ENCODE data around the gene SHANK3. TPM values are rescaled to one million over a fixed set of nuclear protein-coding genes. Genes with fewer than 3 reads are reported as not detected.
A peak's percentile ranks its signal among the peaks of the same experiment; 100 is the strongest.

The SHANK3 gene
- total and polyA plus RNA-seq, 2 of the 8 experiments (the other 6 are each of a cell fraction or from before 2014, with no cell fraction given): 1.5 to 6.0 TPM

DNA sequence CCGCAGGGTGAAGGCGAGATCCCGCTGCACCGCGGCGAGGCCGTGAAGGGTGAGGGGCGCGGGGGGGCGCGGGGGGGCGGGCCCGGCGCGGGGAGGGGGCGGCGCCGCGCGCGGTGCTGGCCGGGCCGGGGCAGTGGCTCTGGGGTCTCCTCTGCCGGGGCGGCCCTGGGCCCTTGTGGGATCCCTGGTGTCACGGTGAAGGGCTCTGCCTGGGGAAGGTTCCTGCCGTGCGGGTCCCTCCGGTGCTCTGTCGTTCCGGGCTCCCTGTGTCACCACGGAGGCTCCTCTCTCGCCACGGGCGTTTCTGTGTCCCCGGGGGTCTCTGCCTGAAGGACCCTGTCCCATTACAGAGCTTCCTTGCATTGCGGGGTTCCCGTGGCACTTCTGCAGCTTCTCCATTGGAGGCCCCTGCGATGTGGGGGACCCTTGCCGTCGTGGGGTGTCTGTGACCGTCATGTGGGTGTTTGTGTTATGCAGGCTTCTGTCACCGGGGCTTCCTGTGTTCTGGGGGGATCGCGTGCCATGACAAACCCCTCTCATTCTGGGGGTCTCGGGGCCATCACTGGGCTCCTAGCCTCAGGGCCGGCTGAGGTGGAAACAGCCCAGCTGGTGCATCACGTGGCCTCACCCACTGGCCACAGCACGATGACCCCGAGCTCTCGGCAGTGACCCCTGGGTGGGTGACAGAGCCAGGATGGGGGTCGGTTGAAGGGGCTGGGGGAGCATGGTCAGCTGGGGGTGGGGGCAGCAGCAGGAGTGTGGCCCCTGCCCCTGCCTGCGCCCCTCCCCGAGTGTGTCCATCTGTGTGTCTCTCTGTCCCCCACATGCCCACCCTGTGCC lies 25.3 kb downstream of the SHANK3 start:
- DNase-seq (ENCODE audit: low read depth in 1 of 2, low spot score in 2 of 2) (no peak), FAIRE-seq (no peak)
- H2AK5ac ChIP-seq (ENCODE audit: low read depth, low read length): no peak overlapping the region
- peak overlapping the region in 3 of 4 experiments; percentile 11 to 54 (median 29); a peak in 5 of 8 replicates for H3K4me3 ChIP-seq (ENCODE audit: extremely low read depth in 1 of 4, insufficient read depth in 2 of 4, low read depth in 3 of 4, low read length in 4 of 4)
- H3K36me3 ChIP-seq (ENCODE audit: control insufficient read depth in 2 of 4, insufficient read depth in 4 of 4, low read length in 3 of 4): peaks cover 0 to 2% (median 0%) of the 10 kb centered on the region in 4 experiments; a peak in 1 of 8 replicates
- no peaks in the 10 kb centered on the region for H3K9me3 ChIP-seq (ENCODE audit: insufficient read depth in 2 of 2, low read depth in 1 of 2, low read length in 1 of 2)
- H3K4me1 ChIP-seq (replicated peaks in 1 of 4; ENCODE audit: control insufficient read depth in 3 of 4, insufficient read depth in 4 of 4, low read length in 3 of 4): peaks cover 0 to 10% (median 0%) of the 10 kb centered on the region in 4 experiments; a peak in 4 of 7 replicates
- no peaks in the 10 kb centered on the region for H3K79me1 ChIP-seq (ENCODE audit: low read depth, low read length)
- H2AFZ ChIP-seq (ENCODE audit: low read length): no peak overlapping the region
- no peak overlapping the region for H4K5ac ChIP-seq (ENCODE audit: insufficient read length, low read depth, low read length)
- peaks cover 5 to 19% of the 10 kb centered on the region in 2 experiments for H4K20me1 ChIP-seq (replicated peaks in 1 of 2; ENCODE audit: control insufficient read depth in 1 of 2, insufficient read depth in 2 of 2, low read length in 2 of 2)
- no peak overlapping the region for H4K8ac ChIP-seq (ENCODE audit: extremely low read depth, insufficient read depth, low read length)
- no peaks in the 10 kb centered on the region for H3K79me2 ChIP-seq (ENCODE audit: control insufficient read depth in 1 of 2, insufficient read depth in 2 of 2, low read length in 2 of 2)
- H3K23ac ChIP-seq (ENCODE audit: insufficient read length): no peak overlapping the region
- TF ChIP-seq RNF2 (IDR thresholded peaks at IDR 0.05; ENCODE audit: borderline replicate concordance, low read depth, low read length, missing control alignments, poor library complexity, severe bottlenecking) (no peak), SUZ12 (IDR thresholded peaks at IDR 0.05; ENCODE audit: low read length) (peak; percentile 44; the same call in 1 of the 2 replicates), PHF8 (conservative IDR thresholded peaks at IDR 0.05; ENCODE audit: low read depth, low read length) (no peak), RAD21 (IDR thresholded peaks at IDR 0.05 in 1 of 2, conservative IDR thresholded peaks at IDR 0.05 in 1 of 2; ENCODE audit: low read depth in 2 of 2, low read length in 2 of 2) (no peak), POLR2AphosphoS5 (IDR thresholded peaks at IDR 0.05; ENCODE audit: low read depth, low read length) (no peak), POLR2A (IDR thresholded peaks at IDR 0.05; ENCODE audit: control extremely low read depth in 1 of 2, low read depth in 2 of 2, low read length in 2 of 2) (no peak), EZH2 (IDR thresholded peaks at IDR 0.05; ENCODE audit: low read depth, low read length, severe bottlenecking) (peak; percentile 44), EGR1 (IDR thresholded peaks at IDR 0.05; ENCODE audit: borderline replicate concordance, low read depth, low read length) (no peak), CBX5 (IDR thresholded peaks at IDR 0.05; ENCODE audit: low read depth, low read length) (no peak), TAF1 (IDR thresholded peaks at IDR 0.05; ENCODE audit: low read depth, low read length) (no peak)
- POLR2A ChIA-PET (ENCODE audit: partially characterized antibody): interaction anchor here (1.6 kb wide), 1 partner anchor 70 kb away, joined by 4 read pairs; no protein-coding TSS in a partner anchor
- H3K27me3 ChIP-seq (replicated peaks in 1 of 4; ENCODE audit: control insufficient read depth in 3 of 4, extremely low read depth in 1 of 4, insufficient read depth in 3 of 4, low read length in 3 of 4): peaks cover 6 to 24% (median 14%) of the 10 kb centered on the region in 4 experiments; a peak in 6 of 7 replicates
- no peak overlapping the region for H3K18ac ChIP-seq (ENCODE audit: extremely low read depth, low read length)
- WGBS, 2 experiments (ENCODE audit: extremely low coverage in 1 of 2, insufficient coverage in 1 of 2, insufficient read length in 1 of 2, insufficient replicate concordance in 2 of 2, low coverage in 1 of 2, low lambda C conversion rate in 2 of 2, missing lambda C conversion rate in 1 of 2): 39% methylated on average over 24 of the region's 54 CpGs; no CpG with 5 or more reads in 1 of the 2 experiments
- H3K9ac ChIP-seq (replicated peaks in 1 of 4; ENCODE audit: extremely low read depth in 1 of 4, low read depth in 3 of 4, low read length in 3 of 4): no peak overlapping the region
- no peak overlapping the region for H3K56ac ChIP-seq (replicated peaks; ENCODE audit: insufficient read length, low read depth, low read length)
- H2BK15ac ChIP-seq (ENCODE audit: low read length): no peak overlapping the region
- H2BK12ac ChIP-seq (ENCODE audit: low read depth, low read length): no peak overlapping the region
- H3K27ac ChIP-seq (ENCODE audit: low read depth, low read length): no peak overlapping the region
- no peak overlapping the region for H3K4ac ChIP-seq (replicated peaks; ENCODE audit: insufficient read length, low read depth, low read length)
- peak overlapping the region; percentile 34 to 60; a peak in 3 of 4 replicates for H3K4me2 ChIP-seq (ENCODE audit: insufficient read depth in 1 of 2, low read depth in 2 of 2, low read length in 2 of 2)
- H3K23me2 ChIP-seq (ENCODE audit: low read depth, low read length): peaks cover 2% of the 10 kb centered on the region; the same call in 1 of the 2 replicates
- H2BK20ac ChIP-seq (ENCODE audit: low read length): no peak overlapping the region
- no peak overlapping the region for H3K14ac ChIP-seq (ENCODE audit: insufficient read length)
- H2BK5ac ChIP-seq (ENCODE audit: low read depth, low read length): no peak overlapping the region
- H2BK120ac ChIP-seq (replicated peaks; ENCODE audit: low read depth, low read length): no peak overlapping the region
- CTCF ChIA-PET (ENCODE audit: partially characterized antibody): interaction anchor here (0.6 to 11.2 kb wide), 10 partner anchors 22 to 868 kb away, joined by 3 to 281 read pairs (median 6); partner anchors contain the start of genes ARSA and SYCE3
- H4K91ac ChIP-seq (replicated peaks; ENCODE audit: insufficient read length, low read length): no peak overlapping the region
